ENCODE results near the gene CSPG5.

- TF ChIP-seq POLR2A (IDR thresholded peaks at IDR 0.05; ENCODE audit: low read depth, low read length) = no peak
- TF ChIP-seq TAF1 (IDR thresholded peaks at IDR 0.05; ENCODE audit: borderline replicate concordance, low read depth, low read length) = no peak
- TF ChIP-seq POLR2AphosphoS5 (IDR thresholded peaks at IDR 0.05; ENCODE audit: low read depth, low read length) = no peak
Measured at GRCh38 chr3:47581422-47581821, 2.8 kb upstream of the CSPG5 start.
